Hippocampal formation (tissue), 2 donors: ENCODE data around the gene ADCY4.

Source experiments
- DNase-seq, 2 donors: peaks; one replicate each; lab custom pipeline; 2025; lab: John Stamatoyannopoulos, UW

ADCY4 gene

DNA sequence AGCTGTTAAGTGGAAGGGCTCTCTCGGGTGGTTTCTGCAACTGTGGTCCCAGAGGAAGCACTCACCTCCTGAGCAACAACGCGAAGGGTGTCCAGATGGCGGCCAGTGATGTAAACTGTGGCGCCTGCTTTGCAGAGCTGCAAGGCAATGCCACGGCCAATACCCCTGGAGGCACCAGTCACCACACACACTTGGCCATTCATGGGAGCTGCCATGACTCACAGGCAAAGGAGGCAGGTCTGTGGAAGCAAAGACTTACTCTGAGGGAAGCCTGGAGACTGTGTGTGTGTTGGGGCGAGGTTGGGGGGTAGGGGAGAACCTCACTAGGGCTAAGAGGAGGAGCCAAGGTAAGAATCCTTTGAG, 36.0 kb downstream of the ADCY4 start:
- no peak for DNase-seq

GRCh38 chr14:24297190-24297964, 37.5 kb downstream of the ADCY4 start:
- DNase-seq, result no peak

- DNase-seq, result peak; percentile 22 to 69
Measured at GRCh38 chr14:24296341-24297157, 38.3 kb downstream of the ADCY4 start.

- no peak for DNase-seq
Measured at GRCh38 chr14:24293525-24293924, 41.3 kb downstream of the ADCY4 start.

- no peak for DNase-seq
Measured at GRCh38 chr14:24292118-24292807, 42.6 kb downstream of the ADCY4 start.

DNA sequence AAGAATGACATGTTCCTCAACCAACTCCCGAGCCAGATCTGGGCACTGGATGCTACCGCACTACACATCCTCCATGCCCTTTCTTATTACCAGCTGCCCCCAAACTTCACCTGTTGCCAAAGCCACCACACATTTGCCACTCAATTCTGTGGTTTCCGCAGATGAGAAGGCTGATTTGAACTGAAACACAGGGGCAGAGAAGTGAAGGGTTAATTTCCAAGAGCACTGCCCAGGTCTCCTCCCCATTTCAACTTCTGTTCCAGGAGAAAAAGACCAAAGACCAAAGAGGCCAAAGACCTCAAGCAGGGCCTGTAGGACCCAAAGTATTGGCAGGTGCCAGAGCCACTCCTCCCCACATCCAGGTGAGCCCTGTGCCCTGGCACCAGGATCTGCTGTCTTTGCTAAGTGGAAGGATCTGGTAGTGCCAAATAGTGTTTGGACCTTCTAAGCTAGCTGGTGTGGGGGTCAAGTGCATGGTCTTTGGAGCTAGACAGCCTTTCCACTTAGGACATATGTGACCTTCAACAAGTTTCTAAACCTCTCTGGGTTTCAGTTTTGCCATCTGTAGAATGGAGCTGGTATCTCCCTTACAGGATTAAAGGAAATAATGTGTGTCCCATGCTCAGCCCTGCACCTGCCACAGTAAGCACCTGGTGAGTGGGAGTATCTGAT, 43.3 kb downstream of the ADCY4 start:
- no peak for DNase-seq

DNA sequence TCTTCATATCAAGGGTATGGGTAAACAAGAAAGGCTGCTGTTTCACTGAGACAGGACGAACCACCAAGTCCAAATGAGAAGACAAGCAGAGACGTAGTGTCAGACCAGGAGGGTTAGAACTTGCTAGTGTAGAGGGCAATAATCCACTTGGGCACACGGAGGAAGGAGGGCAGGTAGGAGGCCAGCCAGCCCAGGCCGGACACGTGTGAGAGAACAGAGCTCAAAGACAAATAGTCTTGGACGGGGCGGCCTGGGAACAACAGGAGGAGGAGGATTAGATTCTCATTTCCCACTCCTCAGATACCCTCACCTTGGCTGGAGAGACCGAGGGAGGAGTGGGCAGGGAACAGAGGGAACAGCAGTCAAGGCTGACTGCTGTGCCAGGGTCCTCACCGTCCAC, 44.1 kb downstream of the ADCY4 start:
- no peak for DNase-seq

GRCh38 chr14:24289649-24290280, 45.1 kb downstream of the ADCY4 start:
- no peak for DNase-seq

- no peak for DNase-seq
Measured at GRCh38 chr14:24286996-24287395, 47.9 kb downstream of the ADCY4 start.

GRCh38 chr14:24285351-24285750, 49.5 kb downstream of the ADCY4 start:
- DNase-seq, result no peak

- no peak for DNase-seq
Measured at GRCh38 chr14:24284501-24285035, 50.3 kb downstream of the ADCY4 start.

DNA sequence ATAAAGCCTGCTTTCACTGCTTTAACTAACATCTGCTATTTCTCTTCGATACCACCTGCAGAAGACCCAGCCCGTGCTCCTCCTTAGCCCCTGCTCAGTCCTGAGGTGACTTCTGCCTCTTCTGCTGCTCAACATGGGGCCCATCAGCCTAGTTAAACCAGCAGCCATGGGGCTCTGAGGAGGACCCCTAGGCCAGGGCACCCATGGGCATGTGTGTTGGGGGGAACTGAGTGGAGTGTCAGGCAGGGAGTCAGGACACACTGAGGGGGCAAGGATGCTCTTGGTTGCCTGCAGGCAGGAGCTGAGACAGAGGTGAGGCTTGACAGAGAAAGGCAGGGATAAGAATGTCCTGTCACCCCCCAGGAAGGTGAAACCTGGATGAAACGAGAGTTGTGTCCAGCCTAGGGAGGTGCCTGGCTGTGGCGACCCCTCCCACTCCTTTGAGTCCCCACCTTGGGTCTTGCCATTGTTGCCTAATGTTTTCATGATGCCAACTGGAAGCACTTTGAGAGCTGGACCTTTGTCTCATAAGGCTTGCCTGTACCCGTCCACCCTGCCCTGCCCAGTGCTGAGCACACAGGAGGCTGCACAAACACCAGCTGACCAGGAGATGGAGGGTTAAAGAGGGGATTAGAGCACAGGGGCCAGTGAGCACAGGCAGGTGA, 50.9 kb downstream of the ADCY4 start:
- no peak for DNase-seq

- no peak for DNase-seq
Measured at GRCh38 chr14:24282736-24283135, 52.1 kb downstream of the ADCY4 start.

GRCh38 chr14:24281636-24282035, 53.2 kb downstream of the ADCY4 start:
- DNase-seq, result no peak

DNA sequence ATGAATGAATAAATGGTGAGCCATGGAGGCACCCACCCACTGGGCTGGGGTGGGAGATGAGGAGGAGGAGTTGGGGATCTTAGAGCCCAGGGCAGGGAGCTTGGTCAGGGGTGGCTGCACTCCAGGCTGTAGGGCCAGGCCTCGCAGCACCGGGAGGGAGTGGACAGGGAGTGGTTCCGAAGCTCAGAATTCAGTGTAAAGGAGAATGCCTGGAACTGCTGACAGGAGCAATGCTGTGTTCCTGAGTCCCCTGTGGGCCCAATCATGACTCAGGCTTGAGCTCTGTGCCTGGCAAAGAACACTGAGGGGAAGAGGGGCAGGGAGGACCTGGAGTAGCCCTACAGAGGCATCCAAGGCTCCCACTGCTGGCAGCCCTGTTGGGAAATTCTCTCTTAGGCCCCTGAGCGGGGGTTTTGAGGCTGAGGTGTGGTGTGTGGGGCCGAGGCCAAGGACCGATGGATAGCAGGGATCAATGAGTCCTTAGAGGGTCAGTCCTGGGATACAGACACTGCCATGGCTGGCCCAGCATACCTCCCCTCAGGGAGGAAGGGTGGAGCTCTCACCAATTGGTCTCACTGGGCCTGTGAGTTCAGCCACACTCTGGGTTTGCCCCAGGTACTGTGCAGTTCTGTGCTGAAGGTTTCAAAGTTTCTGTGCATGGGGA, 53.9 kb downstream of the ADCY4 start:
- no peak for DNase-seq

DNA sequence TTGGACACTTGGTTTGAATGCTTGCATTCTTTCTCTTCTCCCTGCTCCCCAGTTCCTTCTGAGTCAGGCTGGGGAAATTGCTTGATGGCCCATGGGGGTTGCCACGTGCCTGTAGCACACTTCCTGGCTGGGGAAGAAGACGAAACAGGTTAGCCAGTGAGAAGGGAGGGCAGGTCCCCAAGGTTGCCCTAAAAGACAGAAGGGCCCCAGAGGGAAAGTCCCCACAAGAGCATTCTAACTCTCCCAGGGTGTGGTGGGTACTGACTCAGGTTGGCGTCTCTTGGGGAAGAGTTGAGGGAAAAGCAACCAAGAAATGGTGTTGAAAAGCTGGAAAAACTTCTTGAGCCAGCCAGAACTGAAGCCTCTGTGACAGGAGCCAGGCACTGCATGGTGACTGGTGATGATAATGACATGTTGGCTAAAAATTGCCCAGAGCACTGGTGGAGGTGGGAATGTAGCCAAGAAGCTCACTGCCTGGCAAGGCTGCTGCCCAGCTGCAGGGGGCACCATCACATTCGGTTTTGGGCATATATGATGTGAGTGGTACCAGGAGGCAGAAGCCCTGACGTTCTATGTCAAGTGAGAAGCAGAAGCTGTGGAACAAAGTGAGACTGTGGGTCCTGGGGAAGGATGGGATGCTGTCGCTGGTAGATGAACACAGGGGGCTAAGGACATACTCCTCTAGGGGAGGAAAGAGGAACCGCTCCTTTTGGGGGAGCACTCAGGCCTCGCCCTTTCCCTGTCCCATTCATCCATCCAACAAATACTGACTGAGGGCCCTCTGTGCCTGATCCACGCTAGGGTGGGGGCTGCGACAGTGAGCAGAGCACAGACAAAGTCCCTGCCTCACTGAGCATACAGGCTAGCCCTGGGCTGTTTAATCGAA, 55.3 kb downstream of the ADCY4 start:
- peak; percentile 17 to 43 for DNase-seq

DNA sequence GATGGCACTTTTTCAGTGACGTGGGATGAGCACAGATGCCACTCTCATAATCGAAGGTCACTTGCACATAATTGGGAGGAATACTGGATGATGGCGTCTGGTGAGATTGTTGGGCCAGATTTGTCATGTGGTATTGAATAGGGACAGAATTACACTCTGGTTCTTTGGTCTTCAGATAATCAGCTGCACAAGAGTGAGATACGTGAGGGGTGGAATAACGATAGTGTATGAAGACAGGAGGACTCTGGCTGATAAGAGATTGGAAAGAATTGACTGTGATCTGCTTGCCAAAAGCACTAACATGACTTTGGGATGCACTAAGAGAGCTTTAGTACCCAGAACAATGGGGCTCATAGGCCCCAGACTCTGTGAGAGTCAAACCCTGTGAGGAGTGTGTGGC, 56.4 kb downstream of the ADCY4 start:
- no peak for DNase-seq

DNA sequence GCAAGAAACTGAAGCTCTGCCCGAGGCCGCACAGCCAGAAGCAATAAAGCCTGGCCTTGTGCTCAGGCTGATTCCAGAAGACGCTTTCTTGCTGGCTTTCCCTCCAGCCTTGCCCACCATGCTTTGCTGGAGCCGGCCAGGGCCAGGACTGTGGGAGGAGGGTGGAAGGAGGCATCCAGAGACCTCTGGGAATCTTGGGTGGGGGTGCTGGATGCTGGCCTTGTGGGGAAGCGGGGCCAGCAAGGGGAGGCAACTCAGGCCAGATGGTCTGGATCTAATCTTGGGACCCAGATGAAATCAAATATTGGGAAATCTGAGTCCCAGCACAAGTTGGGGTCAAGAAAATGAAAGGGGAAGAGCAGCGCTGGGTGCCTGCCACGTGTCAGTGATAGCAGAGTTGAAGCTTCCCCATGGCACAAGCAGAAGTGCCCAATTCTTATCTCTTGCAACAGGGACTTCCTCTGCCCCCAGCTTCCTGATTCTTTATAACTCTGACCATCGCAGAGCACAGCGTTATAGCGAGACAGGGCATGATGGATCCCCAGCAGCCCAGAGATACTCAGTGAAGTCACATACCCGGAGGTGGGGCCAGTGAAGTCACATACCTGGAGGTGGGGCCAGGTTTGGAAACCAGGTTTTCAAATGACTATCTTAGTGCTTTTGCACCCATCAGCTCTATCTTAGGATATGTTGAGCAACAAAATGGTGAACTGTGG, 57.1 kb downstream of the ADCY4 start:
- no peak for DNase-seq

GRCh38 chr14:24277071-24277470, 57.8 kb downstream of the ADCY4 start:
- DNase-seq, result no peak
